LNCaP clone FGC (cell line): ENCODE measurements around the gene FGF8.

Experiments
- DNase-seq: peaks from one replicate; pipeline ENCODE4 v3.0.0-alpha.2; 2011; ENCODE audit warnings: low read depth
- H3K4me3 ChIP-seq: 2 replicates; pipeline ENCODE4 v1.5.1; 2011; ENCODE audit warnings: mild to moderate bottlenecking, low read depth, low read length, control low read depth
- TF ChIP-seq, protein P1 (sequence below): IDR thresholded peaks from 2 replicates; pipeline ENCODE4 v1.5.1; 2012; ENCODE audit warnings: mild to moderate bottlenecking; ENCODE audit not compliant: control insufficient read depth, insufficient read depth; ENCODE audit errors: extremely low read depth

The FGF8 gene

DNA sequence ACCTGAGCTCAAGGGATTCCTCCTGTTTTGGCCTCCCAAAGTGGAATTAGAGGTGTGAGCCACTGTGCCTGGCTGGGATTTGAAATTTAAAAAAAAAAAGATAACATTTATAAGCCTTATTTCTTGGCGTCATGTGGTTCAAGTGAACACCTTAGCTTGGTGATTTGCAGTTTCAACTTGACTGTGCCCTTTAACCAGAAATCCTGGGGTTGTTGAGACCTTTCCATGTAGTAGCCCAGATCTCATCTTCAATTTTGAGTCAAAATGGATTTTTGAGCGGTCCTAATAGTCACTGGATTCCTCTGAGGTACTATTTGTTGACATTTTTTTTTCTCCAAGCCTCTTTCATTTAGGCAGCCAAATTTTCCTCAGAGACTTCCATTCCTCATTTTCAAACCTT lies 51.5 kb downstream of the FGF8 start:
- no peak overlapping the region for H3K4me3 ChIP-seq
- TF ChIP-seq, protein P1, sequence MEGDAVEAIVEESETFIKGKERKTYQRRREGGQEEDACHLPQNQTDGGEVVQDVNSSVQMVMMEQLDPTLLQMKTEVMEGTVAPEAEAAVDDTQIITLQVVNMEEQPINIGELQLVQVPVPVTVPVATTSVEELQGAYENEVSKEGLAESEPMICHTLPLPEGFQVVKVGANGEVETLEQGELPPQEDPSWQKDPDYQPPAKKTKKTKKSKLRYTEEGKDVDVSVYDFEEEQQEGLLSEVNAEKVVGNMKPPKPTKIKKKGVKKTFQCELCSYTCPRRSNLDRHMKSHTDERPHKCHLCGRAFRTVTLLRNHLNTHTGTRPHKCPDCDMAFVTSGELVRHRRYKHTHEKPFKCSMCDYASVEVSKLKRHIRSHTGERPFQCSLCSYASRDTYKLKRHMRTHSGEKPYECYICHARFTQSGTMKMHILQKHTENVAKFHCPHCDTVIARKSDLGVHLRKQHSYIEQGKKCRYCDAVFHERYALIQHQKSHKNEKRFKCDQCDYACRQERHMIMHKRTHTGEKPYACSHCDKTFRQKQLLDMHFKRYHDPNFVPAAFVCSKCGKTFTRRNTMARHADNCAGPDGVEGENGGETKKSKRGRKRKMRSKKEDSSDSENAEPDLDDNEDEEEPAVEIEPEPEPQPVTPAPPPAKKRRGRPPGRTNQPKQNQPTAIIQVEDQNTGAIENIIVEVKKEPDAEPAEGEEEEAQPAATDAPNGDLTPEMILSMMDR = no peak
- no peak for DNase-seq

DNA sequence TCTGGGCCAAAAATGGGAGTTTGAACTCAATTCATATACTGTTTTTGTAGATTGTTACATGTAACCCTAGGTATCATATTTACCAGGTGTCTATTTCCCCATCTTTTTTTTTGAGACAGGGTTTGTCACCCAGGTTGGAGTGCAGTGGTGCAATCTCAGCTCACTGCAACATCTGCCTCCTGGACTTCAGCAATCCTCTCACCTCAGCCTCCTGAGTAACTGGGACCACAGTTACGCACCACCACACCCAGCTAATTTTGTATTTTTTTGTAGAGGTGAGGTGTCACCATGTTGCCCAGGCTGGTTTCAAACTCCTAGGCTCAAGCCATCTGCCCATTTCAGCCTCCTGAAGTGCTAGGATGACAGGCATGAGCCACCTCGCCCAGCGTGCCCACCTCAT lies 52.7 kb downstream of the FGF8 start:
- TF ChIP-seq, protein P1 = no peak
- DNase-seq = no peak
- H3K4me3 ChIP-seq = no peak overlapping the region

DNA sequence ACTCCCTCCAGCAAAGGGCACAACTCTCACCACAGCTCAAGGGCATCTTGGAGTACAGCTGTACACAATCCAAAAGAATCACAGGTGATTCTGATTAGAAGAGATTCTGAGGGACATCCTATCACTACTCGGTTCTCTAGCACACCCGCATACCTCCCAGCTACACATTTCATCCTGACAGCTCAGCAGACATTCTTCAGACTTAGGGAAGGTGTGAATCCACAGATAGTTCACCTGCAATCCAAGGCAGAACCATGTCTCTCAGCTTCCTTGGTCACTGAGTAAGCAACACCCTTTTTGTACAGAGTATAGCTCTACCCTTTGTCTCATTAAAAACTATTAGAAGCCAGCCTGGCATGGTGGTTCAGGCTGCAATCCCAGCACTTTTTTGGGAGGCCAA lies 54.1 kb downstream of the FGF8 start:
- no peak overlapping the region for H3K4me3 ChIP-seq
- TF ChIP-seq, protein P1 = no peak
- no peak for DNase-seq

DNA sequence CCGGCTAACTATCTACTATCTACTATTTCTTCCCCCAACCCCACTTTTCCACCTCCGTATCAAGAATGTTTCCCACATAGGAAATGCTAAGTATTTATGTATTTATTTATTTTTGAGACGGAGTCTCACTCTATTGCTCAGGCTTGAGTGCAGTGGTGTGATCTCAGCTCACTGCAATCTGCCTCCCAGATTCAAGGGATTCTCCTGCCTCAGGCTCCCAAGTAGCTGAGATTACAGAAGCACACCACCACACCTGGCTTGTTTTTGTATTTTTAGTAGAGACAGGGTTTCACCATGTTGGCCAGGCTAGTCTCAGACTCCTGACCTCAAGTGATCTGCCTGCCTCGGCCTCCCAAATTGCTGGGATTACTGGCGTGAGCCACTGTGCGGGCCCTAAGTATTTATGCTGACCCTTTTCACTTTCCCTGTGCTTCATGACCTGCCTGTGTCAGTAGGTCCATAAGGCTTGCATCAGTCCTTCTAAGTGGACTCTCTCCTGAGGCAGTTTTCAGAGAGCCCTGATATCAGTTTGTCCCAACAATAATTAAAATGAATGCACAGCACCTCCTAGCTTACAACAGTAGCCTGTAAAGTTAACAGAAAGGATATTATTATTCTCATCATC lies 55.2 kb downstream of the FGF8 start:
- no peak for DNase-seq
- no peak overlapping the region for H3K4me3 ChIP-seq
- TF ChIP-seq, protein P1 = no peak
